SHP77 (cell line): ENCODE results near the gene ANHX.
A peak's percentile ranks its signal among the peaks of the same experiment; 100 is the strongest.

ENCODE experiments used
- DNase-seq, 2 experiments: peaks; one replicate each; lab custom pipeline; 2025; lab: John Stamatoyannopoulos, UW

ANHX gene

GRCh38 chr12:133203344-133204263 lies 32.1 kb downstream of the ANHX start:
- DNase-seq, result no peak

GRCh38 chr12:133202493-133203343 lies 33.0 kb downstream of the ANHX start:
- DNase-seq, result no peak

GRCh38 chr12:133201888-133202287 lies 33.8 kb downstream of the ANHX start:
- DNase-seq, result no peak

- no peak for DNase-seq
Observed at GRCh38 chr12:133192847-133193246, 42.8 kb downstream of the ANHX start.

- DNase-seq, result no peak
Observed at GRCh38 chr12:133190176-133190575, 45.5 kb downstream of the ANHX start.

GRCh38 chr12:133181238-133181959 lies 54.3 kb downstream of the ANHX start, which contains the start of gene ZNF268:
Gene ZNF268 (plus strand): TSS chr12:133181495. CDS start chr12:133181998, 503 bp downstream.
- peak; percentile 86 to 91 for DNase-seq

GRCh38 chr12:133180669-133181068 lies 55.0 kb downstream of the ANHX start:
- DNase-seq, result no peak

GRCh38 chr12:133174901-133175300 lies 60.8 kb downstream of the ANHX start:
- no peak for DNase-seq

- no peak for DNase-seq
Observed at GRCh38 chr12:133172491-133172890, 63.2 kb downstream of the ANHX start.
